GM12872 (cell line): Measurements from ENCODE around the gene TRIM7.

ENCODE experiments used
- TF ChIP-seq, protein P1 (sequence below): IDR thresholded peaks from 3 replicates; pipeline ENCODE4 v1.5.1; 2011; ENCODE audit warnings: low read depth, mild to moderate bottlenecking, low read length, moderate library complexity; ENCODE audit not compliant: insufficient read depth

TRIM7 gene

DNA sequence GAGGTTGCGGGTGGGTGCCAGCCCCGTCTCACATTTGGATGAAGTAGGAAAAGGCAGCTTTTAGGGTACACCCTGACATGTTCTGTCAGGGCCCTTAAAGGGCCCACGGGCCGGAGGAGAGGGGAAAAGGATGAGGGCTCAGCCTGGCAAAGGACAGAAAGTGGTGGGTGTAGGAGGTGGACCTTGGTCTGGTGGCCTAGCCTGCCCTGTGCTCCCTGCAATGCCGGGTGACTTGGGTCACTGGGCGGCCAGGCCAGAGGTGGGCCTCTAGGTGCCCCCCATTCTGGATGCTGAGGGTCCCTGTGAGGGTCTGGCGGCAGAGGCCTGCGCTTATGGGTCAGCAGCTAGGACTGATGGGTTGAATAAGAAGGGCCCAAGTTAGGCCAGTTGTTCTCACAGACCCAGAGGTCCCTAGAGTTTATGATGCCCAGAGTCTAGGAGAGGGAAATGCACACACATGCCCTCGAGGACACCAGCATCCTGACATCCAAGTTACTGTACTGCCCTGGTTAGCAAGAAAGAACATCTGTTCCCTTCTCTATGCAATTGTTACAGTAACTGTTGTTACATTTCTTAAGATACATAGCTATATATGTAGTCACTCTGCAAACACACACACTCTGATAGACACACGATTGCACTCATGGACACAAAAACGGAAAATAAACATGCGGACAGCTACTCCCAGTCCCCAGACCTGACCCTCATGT, 12.5 kb downstream of the TRIM7 start:
- TF ChIP-seq, protein P1, sequence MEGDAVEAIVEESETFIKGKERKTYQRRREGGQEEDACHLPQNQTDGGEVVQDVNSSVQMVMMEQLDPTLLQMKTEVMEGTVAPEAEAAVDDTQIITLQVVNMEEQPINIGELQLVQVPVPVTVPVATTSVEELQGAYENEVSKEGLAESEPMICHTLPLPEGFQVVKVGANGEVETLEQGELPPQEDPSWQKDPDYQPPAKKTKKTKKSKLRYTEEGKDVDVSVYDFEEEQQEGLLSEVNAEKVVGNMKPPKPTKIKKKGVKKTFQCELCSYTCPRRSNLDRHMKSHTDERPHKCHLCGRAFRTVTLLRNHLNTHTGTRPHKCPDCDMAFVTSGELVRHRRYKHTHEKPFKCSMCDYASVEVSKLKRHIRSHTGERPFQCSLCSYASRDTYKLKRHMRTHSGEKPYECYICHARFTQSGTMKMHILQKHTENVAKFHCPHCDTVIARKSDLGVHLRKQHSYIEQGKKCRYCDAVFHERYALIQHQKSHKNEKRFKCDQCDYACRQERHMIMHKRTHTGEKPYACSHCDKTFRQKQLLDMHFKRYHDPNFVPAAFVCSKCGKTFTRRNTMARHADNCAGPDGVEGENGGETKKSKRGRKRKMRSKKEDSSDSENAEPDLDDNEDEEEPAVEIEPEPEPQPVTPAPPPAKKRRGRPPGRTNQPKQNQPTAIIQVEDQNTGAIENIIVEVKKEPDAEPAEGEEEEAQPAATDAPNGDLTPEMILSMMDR: no peak

DNA sequence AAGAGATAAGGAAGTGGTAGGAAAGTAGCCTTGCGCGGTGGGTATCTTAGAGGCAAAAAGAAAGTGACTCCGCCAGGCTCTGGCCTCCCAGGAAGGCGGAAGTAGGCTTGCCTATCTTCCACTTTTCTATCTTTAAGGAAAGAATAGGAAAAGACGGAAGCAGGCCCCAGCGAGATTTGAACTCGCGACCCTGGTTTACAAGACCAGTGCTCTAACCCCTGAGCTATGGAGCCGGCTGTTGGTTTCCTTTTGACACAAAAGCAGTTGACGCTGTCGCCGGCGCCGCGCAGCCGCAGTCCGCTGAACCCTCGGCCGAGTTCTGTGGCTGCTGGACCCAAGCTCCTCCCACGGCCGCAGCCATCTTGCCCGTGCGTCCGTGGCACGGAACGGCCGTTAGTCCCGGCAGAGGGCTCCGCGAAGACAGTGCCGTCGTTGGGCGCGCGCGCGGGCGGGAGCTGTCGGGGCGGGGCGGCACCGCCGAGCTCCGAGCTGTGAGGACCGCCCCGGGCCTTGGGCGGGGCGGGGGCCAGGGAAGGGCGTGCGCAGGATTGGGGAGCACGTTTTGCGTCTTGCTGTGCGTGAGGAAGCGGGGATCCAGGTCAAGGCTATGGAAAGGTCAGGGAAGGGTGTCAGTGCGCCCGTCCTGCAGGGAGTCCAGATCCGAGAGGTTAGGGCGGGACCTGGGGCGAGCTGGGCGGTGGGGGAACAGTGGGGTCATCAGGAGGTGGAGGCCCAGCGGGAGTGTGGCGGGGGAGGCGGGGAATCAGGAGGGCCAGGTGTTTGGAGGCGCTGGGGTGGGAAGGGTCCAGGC, 13.3 kb downstream of the TRIM7 start:
- TF ChIP-seq, protein P1: no peak

DNA sequence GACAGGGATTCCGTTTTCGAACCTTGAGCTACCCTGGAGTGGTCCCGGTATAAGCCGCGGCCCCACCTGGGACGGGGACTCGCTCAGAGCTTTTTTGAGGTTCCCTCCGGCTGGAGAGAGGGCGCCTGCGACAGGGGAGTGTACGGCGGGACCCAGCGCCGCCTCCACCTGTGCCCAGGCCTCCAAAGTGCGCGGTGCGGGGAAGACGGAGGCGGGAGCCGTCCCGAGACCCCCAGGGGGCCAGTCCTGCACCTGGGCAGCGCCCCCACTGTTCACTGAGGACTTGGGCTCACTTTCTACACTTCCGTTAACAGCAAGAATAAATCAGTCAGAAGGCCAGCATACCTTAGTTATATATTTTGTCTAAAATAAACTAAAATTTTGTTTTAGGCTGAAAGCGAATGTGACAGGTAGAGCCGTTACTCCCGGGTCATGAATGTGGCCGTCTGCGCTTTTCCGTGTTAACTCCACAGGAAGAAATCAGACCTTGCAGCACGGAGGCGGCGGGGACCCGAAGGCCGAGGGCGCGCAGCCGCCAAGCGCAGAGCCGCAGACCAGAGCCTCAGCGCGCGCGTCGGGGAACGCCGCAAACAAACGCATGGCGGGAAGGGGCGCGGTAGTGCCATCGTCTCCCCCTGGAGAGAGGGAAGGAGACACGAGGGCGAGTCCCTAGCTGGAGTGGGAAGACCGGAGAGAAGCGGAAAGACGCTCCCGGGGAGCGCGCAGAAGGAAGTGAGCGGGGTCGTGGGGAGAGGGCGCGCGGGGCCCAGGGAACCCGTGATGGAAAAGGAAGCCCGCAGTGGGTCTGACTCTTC, 14.1 kb downstream of the TRIM7 start:
- TF ChIP-seq, protein P1: peak; percentile 52; the same call in 2 of the 3 replicates

DNA sequence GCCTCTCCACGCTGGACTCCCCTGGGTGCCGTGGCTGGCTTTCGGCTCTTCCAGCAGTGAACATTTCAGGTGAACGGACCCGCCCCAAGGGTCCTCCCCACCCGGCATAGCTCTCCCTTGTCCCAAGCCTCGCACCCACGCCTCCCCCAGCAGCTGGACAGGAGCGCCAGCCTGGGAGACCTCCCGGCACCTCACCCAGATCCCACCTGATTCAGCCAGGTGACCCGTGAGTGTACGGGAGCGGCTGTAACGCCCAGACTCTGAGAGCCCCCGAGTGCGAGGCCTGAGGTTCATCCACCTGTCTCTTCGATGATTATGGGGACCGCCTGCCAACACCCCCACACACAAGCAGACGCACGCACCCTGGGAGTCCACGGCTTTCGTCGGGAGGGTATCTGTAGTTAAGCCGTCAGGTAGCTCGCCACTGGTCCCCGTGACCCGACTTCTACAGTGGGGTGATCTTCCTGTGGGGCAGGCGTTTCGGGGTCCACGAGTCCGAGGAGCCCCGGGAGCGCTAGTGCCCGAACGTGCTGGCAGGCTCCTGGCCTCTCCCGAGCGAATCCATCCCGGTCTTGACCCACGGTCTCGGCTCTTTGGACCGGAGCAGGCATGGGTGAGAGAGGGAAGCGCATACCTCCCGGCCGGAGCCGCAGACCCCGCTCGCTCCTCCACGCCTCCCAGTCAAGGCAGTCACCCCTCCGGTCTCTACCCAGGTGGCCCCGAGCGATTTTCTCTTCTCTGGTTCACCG, 14.9 kb downstream of the TRIM7 start:
- TF ChIP-seq, protein P1: no peak

DNA sequence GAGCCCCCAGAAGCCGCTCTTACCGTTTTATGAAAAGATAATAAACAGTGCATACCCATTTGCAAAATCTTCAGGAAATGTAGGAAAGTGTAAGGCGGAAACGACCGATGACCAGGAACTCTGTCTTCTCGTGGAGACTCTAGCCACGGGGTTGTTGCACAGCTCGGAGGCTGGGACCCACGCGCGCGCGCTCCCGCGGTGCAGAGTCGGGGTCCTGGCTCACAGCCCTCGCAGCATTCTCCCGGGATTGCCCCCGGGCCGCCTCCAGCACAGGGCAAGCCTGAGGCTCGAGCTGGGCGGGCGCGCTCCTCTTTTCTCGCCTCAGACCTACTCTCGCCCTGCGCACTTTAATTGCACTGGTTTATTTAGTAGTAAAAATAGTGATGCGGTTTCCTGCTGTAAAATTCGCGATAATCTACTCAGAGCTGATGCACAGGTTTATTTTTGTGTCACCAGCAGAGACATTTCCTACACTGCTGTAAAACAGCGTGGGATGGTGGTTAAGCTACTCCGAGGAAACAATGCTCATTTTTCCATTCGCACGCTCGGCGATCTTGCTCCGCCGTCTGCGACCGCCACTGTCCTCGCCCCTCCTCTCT, 15.5 kb downstream of the TRIM7 start:
- TF ChIP-seq, protein P1: no peak

DNA sequence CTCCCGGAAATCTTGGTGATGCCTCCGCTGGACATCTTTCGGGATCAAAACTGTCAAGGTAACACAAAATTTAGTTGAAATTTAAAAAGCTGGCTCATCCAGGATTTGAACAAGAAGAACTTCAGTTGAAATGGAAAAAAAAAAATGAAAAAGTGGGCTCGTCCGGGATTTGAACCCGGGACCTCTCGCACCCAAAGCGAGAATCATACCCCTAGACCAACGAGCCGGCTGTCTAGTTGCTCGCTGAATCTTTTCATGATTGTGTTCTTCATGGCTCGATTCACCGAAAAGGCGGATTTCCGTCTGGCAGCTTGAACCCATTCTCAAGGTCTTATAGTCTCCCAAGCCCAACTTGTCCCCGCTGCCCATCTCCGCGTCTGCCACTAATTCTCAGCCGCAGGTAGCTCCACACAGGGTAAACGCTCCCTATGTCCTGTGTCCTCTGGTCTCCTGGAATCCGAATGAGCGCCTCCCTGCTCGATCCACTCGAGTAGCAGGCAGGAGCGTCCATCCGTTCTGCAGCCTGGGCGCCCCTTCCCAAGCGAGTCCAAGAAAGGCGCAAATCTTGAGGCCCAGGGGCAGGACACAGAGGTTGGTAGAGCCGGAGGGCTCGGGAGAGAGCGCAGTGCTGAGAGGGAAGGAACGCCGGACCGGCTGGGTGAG, 16.2 kb downstream of the TRIM7 start:
- TF ChIP-seq, protein P1: no peak
